MCF 10A (cell line): Measurements from ENCODE around the gene MRPS9. TPM values are rescaled to one million over a fixed set of nuclear protein-coding genes. Genes with fewer than 3 reads are reported as not detected.

Source experiments
- BruUV-seq: library from RNA; stranded (reverse); fragments of 400-500 nt; replicated peaks from 2 replicates; lab custom pipeline; 2021; lab: Mats Ljungman, UMichigan
- CTCF ChIA-PET: fragments of 300-600 bp; sonication (Branson Sonifier 250); formaldehyde crosslinking; extraction: SDS; loops from one replicate; lab custom pipeline; 2021; ENCODE audit warnings: antibody characterized with exemption, inconsistent platforms; lab: Yijun Ruan, JAX
- POLR2A ChIA-PET: fragments of 300-600, 350-650 bp; sonication (Branson Sonifier 250); formaldehyde crosslinking; extraction: SDS; loops from one replicate; lab custom pipeline; 2020; ENCODE audit warnings: antibody characterized with exemption, inconsistent platforms; lab: Yijun Ruan, JAX
- DNase-seq: peaks from one replicate; pipeline ENCODE4 v3.0.0-alpha.2; 2018; ENCODE audit not compliant: unreplicated experiment
- H3K27ac Mint-ChIP-seq: one replicate; pipeline ENCODE4 v1.8.0; 2022; ENCODE audit warnings: mild to moderate bottlenecking, low read depth, mixed read lengths; ENCODE audit not compliant: unreplicated experiment
- H3K27me3 Mint-ChIP-seq: one replicate; pipeline ENCODE4 v1.8.0; 2022; ENCODE audit warnings: mixed read lengths; ENCODE audit not compliant: insufficient read depth, unreplicated experiment
- H3K36me3 Mint-ChIP-seq: one replicate; pipeline ENCODE4 v1.8.0; 2022; ENCODE audit warnings: mild to moderate bottlenecking, moderate library complexity, mixed read lengths; ENCODE audit not compliant: insufficient read depth, unreplicated experiment
- H3K4me1 Mint-ChIP-seq: one replicate; pipeline ENCODE4 v1.8.0; 2022; ENCODE audit warnings: mixed read lengths; ENCODE audit not compliant: insufficient read depth, unreplicated experiment
- H3K4me3 Mint-ChIP-seq: one replicate; pipeline ENCODE4 v1.8.0; 2022; ENCODE audit warnings: mild to moderate bottlenecking, moderate library complexity, mixed read lengths; ENCODE audit not compliant: unreplicated experiment
- H3K9me3 Mint-ChIP-seq: one replicate; pipeline ENCODE4 v1.8.0; 2022; ENCODE audit warnings: mixed read lengths; ENCODE audit not compliant: unreplicated experiment
- intact Hi-C: fragments of 100-400 bp; cut with micrococcal nuclease; formaldehyde crosslinking; loops from 2 replicates; pipeline ENCODE4 v1.14.1; 2022
- total RNA-seq: library from RNA; stranded (reverse); gene quantifications from 2 replicates; pipeline ENCODE4 v1.2.3, GENCODE V29; 2022
- TF ChIP-seq, protein P1 (sequence below): fragments of 200-600 bp; IDR thresholded peaks from one replicate; pipeline ENCODE4 v1.8.0; 2022; ENCODE audit warnings: antibody characterized with exemption, mild to moderate bottlenecking; ENCODE audit not compliant: unreplicated experiment

MRPS9 gene
- total RNA-seq, 1 experiment from 2014 or later, result 40.0 TPM

DNA sequence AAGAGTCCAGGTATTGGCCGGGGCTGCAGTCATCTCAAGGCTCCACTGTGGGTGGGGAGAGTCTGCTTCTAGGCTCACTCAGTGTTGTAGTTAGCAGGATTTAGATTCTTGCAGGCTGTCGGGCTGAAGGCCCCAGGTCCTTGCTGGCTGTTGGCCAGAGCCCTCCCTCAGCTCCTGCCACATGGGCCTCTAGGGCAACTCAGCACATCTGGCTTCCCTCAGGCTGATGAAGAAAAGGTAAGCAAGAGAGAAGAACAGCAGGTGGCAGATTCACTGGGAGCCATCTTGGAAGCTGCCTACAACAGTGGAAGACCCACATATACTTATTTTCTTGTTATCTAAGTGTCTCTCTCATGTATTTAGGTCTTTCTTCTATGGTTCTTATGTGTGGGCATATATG is 4.3 kb downstream of the MRPS9 start:
- TF ChIP-seq, protein P1, sequence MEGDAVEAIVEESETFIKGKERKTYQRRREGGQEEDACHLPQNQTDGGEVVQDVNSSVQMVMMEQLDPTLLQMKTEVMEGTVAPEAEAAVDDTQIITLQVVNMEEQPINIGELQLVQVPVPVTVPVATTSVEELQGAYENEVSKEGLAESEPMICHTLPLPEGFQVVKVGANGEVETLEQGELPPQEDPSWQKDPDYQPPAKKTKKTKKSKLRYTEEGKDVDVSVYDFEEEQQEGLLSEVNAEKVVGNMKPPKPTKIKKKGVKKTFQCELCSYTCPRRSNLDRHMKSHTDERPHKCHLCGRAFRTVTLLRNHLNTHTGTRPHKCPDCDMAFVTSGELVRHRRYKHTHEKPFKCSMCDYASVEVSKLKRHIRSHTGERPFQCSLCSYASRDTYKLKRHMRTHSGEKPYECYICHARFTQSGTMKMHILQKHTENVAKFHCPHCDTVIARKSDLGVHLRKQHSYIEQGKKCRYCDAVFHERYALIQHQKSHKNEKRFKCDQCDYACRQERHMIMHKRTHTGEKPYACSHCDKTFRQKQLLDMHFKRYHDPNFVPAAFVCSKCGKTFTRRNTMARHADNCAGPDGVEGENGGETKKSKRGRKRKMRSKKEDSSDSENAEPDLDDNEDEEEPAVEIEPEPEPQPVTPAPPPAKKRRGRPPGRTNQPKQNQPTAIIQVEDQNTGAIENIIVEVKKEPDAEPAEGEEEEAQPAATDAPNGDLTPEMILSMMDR, result no peak
- peaks cover 19% of the 10 kb centered on the region for H3K36me3 Mint-ChIP-seq
- H3K4me3 Mint-ChIP-seq, result no peak overlapping the region
- no peaks in the 10 kb centered on the region for H3K9me3 Mint-ChIP-seq
- peaks cover 23% of the 10 kb centered on the region for H3K4me1 Mint-ChIP-seq
- CTCF ChIA-PET, result no interaction called here
- POLR2A ChIA-PET, result interaction anchor here (0.6 to 1.2 kb wide), 2 partner anchors 21 to 37 kb away, joined by 3 read pairs; no protein-coding TSS in a partner anchor
- DNase-seq, result no peak
- no TSS peak for BruUV-seq
- intact Hi-C loops, result no loop called here
- no peaks in the 10 kb centered on the region for H3K27me3 Mint-ChIP-seq
- H3K27ac Mint-ChIP-seq, result no peak overlapping the region

DNA sequence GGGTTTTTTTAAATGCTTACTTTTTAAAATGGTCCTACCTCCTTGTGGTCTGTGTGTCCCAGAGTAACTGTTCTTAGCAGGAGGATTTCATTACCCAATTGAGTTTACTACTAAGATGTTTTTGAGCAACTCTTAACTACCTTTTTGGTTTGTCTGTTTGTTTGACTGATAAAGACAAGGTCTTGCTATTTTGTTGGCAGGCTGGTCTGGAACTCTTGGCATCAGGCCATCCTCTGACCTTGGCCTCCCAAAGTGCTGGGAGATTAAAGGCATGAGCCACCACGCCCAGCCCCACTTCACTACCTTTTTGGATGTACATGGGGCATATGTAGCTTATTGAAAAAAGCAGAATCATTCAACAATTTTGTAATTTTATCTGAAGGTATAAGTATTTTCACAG is 14.9 kb downstream of the MRPS9 start:
- TF ChIP-seq, protein P1, result no peak
- intact Hi-C loops, result no loop called here
- Mint-ChIP-seq H3K4me1 (peaks cover 8% of the 10 kb centered on the region), H3K36me3 (peaks cover 29% of the 10 kb centered on the region), H3K4me3 (no peak overlapping the region), H3K9me3 (peaks cover 6% of the 10 kb centered on the region), H3K27ac (peak overlapping the region; percentile 47), H3K27me3 (no peaks in the 10 kb centered on the region)
- peak; percentile 54 for DNase-seq
- no TSS peak for BruUV-seq
- ChIA-PET POLR2A (interaction anchor here (0.8 kb wide), 1 partner anchor 15 kb away, joined by 4 read pairs; the partner anchor contains the start of gene MRPS9), CTCF (no interaction called here)

DNA sequence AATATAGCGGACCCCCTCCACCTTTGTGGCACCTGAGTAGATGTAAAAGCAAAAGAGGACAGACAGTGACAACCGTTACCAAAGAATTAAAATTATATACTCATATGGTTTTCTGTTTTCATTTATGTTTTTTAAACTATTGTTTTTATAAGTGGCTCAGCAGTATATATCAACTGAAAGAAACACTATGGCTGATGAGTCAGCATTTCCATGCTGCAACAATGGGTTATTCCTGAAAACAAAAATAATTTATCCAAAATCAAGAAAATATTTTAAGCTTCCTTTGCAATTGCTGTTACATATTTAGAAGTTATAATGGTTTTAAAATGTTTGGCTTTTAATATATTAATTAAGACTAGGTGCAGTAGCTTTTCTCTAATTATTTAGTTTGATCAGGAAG is 17.7 kb downstream of the MRPS9 start:
- no TSS peak for BruUV-seq
- Mint-ChIP-seq H3K4me3 (no peak overlapping the region), H3K27ac (no peak overlapping the region), H3K9me3 (peaks cover 6% of the 10 kb centered on the region), H3K27me3 (no peaks in the 10 kb centered on the region), H3K4me1 (peaks cover 8% of the 10 kb centered on the region), H3K36me3 (peaks cover 11% of the 10 kb centered on the region)
- DNase-seq, result no peak
- TF ChIP-seq, protein P1, result no peak
- ChIA-PET CTCF (interaction anchor here (0.6 kb wide), 1 partner anchor 183 kb away, joined by 3 read pairs; no protein-coding TSS in a partner anchor), POLR2A (no interaction called here)
- intact Hi-C loops, result no loop called here

DNA sequence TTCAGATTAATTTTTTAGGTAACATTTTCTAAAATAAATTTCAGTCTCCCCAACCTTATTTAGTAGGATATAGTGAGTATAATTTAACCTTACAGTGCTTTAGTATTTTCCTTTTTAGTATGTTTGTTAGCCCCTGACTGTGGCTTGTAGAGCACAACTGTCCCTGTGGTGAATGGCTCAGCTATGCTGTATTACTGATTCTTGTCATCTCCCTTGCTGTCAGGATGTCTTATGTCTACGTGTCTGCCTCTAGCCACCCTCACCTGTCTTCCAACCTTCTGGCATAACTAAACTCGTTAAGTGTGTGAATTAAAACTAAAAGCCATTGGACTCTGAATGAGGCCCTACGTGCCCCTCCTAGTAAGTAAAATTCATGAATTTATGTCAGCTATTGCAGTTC is 18.4 kb downstream of the MRPS9 start:
- DNase-seq, result no peak
- intact Hi-C loops, result no loop called here
- CTCF ChIA-PET, result interaction anchor here (0.6 kb wide), 2 partner anchors 183 to 1372 kb away, joined by 3 read pairs; no protein-coding TSS in a partner anchor
- Mint-ChIP-seq H3K4me3 (no peak overlapping the region), H3K27ac (no peak overlapping the region), H3K36me3 (peaks cover 7% of the 10 kb centered on the region), H3K9me3 (no peaks in the 10 kb centered on the region), H3K4me1 (peaks cover 8% of the 10 kb centered on the region), H3K27me3 (no peaks in the 10 kb centered on the region)
- no TSS peak for BruUV-seq
- TF ChIP-seq, protein P1, result no peak
- POLR2A ChIA-PET, result no interaction called here
